GM12878 (cell line): ENCODE results near the gene TIMP2. TPM values are rescaled to one million over a fixed set of nuclear protein-coding genes. Genes with fewer than 3 reads are reported as not detected.

Experiments
- ATAC-seq: fragments of 200-7000 bp; cut with Tn5 transposase; 3 replicates; pipeline ENCODE4 v1.9.1; 2020; ENCODE audit warnings: mild to moderate bottlenecking, moderate library complexity
- BruUV-seq: library from RNA; stranded (reverse); fragments of 400-500 nt; replicated peaks from 2 replicates; lab custom pipeline; 2021; lab: Mats Ljungman, UMichigan
- CTCF ChIA-PET: fragments of 300-600 bp; sonication (Branson Sonifier 250); formaldehyde crosslinking; extraction: SDS; loops from one replicate; lab custom pipeline; 2021; ENCODE audit warnings: inconsistent platforms; lab: Yijun Ruan, JAX
- POLR2A ChIA-PET: fragments of 350-600 bp; formaldehyde crosslinking; extraction: SDS; loops from one replicate; lab custom pipeline; 2021; ENCODE audit warnings: inconsistent platforms; lab: Charles Lee
- RAD21 ChIA-PET: fragments of 300-600 bp; sonication (Branson Sonifier 250); formaldehyde crosslinking; loops from one replicate; lab custom pipeline; 2023; ENCODE audit warnings: antibody characterized with exemption; ENCODE audit not compliant: unreplicated experiment; lab: Charles Lee
- SMC1A ChIA-PET: fragments of 300-600 bp; sonication (Branson Sonifier 250); formaldehyde crosslinking; loops from one replicate; lab custom pipeline; 2023; ENCODE audit not compliant: unreplicated experiment, uncharacterized antibody; lab: Charles Lee
- DNase-seq: peaks from one replicate; pipeline ENCODE4 v3.0.0-alpha.2; 2011; ENCODE audit warnings: low read depth, low spot score
- FAIRE-seq: peaks from 3 replicates; lab custom pipeline; 2011; peaks lifted over from hg19 to GRCh38; lab: Jason Lieb, UNC
- H2AFZ ChIP-seq: 2 replicates; pipeline ENCODE4 v1.6.0; 2011; ENCODE audit warnings: low read depth, low read length, control low read depth; ENCODE audit not compliant: control insufficient read depth
- H3K27ac ChIP-seq: 2 replicates; pipeline ENCODE4 v1.5.1; 2011; ENCODE audit warnings: control low read depth; ENCODE audit not compliant: control insufficient read depth, insufficient read depth
- H3K27me3 ChIP-seq, 2 experiments: replicated peaks in 1 of 2; 2 replicates each; pipeline versions ENCODE4 v1.6.0 to v1.6.1; 2011; ENCODE audit warnings: low read length in 1 of 2; ENCODE audit not compliant: control insufficient read depth in 2 of 2, insufficient read depth in 2 of 2
- H3K36me3 ChIP-seq, 2 experiments: 2 replicates each; pipeline ENCODE4 v1.5.1; 2011; ENCODE audit warnings: low read length in 1 of 2; ENCODE audit not compliant: control insufficient read depth in 2 of 2, insufficient read depth in 2 of 2
- H3K4me1 ChIP-seq: 2 replicates; pipeline ENCODE4 v1.6.1; 2011; ENCODE audit warnings: mild to moderate bottlenecking, low read length, moderate library complexity, mixed read lengths; ENCODE audit not compliant: control insufficient read depth, insufficient read depth
- H3K4me2 ChIP-seq: 2 replicates; pipeline ENCODE4 v1.6.0; 2011; ENCODE audit warnings: control low read depth; ENCODE audit not compliant: control insufficient read depth, insufficient read depth
- H3K4me3 ChIP-seq: fragments of 200-600 bp; sonication (generic); 2 replicates; pipeline ENCODE4 v1.5.1; 2016
- H3K79me2 ChIP-seq: 2 replicates; pipeline ENCODE4 v1.6.0; 2011; ENCODE audit warnings: low read length; ENCODE audit not compliant: control insufficient read depth, insufficient read depth
- H3K9ac ChIP-seq: 2 replicates; pipeline ENCODE4 v1.8.0; 2011; ENCODE audit warnings: low read length, control low read depth, mixed read lengths; ENCODE audit not compliant: control insufficient read depth, insufficient read depth
- H3K9me3 ChIP-seq: replicated peaks from 3 replicates; pipeline ENCODE4 v1.5.1; 2011; ENCODE audit warnings: mild to moderate bottlenecking, low read length; ENCODE audit not compliant: control insufficient read depth, insufficient read depth
- H4K20me1 ChIP-seq: 2 replicates; pipeline ENCODE4 v1.6.0; 2011; ENCODE audit not compliant: control insufficient read depth, insufficient read depth
- POLR2A ChIP-seq: IDR thresholded peaks from 2 replicates; pipeline ENCODE4 v1.6.1; 2011; ENCODE audit warnings: low read depth, mild to moderate bottlenecking, low read length
- WGBS: methylation state at CpG from one replicate; pipeline ENCODE4 v1.1.6; 2016; ENCODE audit warnings: low lambda C conversion rate; ENCODE audit not compliant: insufficient replicate concordance, insufficient coverage; ENCODE audit errors: missing lambda C conversion rate; 5-methylcytosine and 5-hydroxymethylcytosine counted together
- in situ Hi-C: fragments of 300-500 bp; cut with MboI; formaldehyde crosslinking; loops from 9 replicates; pipeline ENCODE4 v1.14.3; 2018; ENCODE audit warnings: mixed read lengths
- intact Hi-C: fragments of 100-400 bp; cut with micrococcal nuclease; formaldehyde crosslinking; loops from one replicate; pipeline ENCODE4 v1.14.2; 2022; ENCODE audit not compliant: unreplicated experiment
- polyA plus RNA-seq, 11 experiments: library from polyadenylated mRNA; depleted of rRNA in 4 of 11; unstranded in 6 of 11; stranded (reverse) in 5 of 11; fragments of >200 nt; fragmentation: Nextera tagmentation in 4 of 11; fragmentation: Illumina TruSeq in 1 of 11; extraction: Ambion mirVana in 4 of 11; extraction: Trizol in 1 of 11; gene quantifications; 1 replicate in 1 of 11; 2 replicates in 10 of 11; pipeline versions ENCODE4 v1.2.1 to v1.2.3, GENCODE V29; 2011 to 2016; ENCODE audit warnings: inconsistent platforms in 2 of 11, missing spikeins in 2 of 11, low read depth in 1 of 11
- total RNA-seq, 4 experiments: library from RNA; depleted of rRNA in 3 of 4; stranded (reverse); fragments of >200 nt in 3 of 4; fragmentation: Illumina TruSeq in 1 of 4; extraction: Trizol in 1 of 4; gene quantifications; 2 replicates each; pipeline versions ENCODE4 v1.2.1 to v1.2.3, GENCODE V29; 2013 to 2021
- TF ChIP-seq, protein P1 (sequence below): IDR thresholded peaks from 2 replicates; pipeline ENCODE4 v1.6.1; 2012; ENCODE audit warnings: mild to moderate bottlenecking, low read depth, low read length

Gene TIMP2
- total and polyA plus RNA-seq, 10 of the 15 experiments (the other 5 are each of a cell fraction or from before 2014, with no cell fraction given): 0.03 to 0.41 (median 0.04) TPM; not detected in 7

DNA sequence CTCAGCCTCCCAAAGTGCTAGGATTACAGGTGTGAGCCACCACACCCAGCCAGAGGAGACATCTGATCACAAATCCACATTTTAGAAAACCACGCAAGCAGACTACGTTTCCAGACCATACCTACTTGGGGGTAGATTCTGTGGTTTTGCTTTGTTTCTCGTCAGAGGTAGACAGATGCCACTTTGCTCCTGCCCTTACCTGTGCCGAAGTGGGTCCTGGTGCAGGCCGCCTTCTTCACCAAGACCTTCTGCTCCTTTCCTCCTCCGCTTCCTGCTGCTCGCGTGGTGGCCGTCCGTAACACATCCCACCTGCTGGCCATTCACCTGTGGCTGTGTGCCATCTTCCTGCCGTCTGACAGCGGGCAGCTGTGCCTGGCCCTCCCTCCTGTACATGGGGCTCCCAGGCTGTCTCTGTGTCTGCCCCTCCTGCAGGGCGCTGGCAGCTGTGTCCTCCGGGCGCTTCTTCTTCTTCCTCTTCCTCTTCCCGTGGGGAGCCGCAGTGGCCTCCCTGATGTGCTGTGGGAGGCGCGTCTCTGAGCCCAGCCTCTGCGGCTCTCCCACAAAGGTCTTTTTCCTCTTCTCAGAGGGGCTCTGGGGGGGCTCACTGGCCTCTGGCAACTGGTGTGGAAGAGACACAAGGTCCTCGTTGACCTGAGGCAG, 121.9 kb downstream of the TIMP2 start:
- ChIA-PET SMC1A (interaction anchor here (1.4 kb wide), 1 partner anchor 97 kb away, joined by 3 read pairs; no protein-coding TSS in a partner anchor), POLR2A (no interaction called here), RAD21 (no interaction called here), CTCF (no interaction called here)
- TF ChIP-seq, protein P1, sequence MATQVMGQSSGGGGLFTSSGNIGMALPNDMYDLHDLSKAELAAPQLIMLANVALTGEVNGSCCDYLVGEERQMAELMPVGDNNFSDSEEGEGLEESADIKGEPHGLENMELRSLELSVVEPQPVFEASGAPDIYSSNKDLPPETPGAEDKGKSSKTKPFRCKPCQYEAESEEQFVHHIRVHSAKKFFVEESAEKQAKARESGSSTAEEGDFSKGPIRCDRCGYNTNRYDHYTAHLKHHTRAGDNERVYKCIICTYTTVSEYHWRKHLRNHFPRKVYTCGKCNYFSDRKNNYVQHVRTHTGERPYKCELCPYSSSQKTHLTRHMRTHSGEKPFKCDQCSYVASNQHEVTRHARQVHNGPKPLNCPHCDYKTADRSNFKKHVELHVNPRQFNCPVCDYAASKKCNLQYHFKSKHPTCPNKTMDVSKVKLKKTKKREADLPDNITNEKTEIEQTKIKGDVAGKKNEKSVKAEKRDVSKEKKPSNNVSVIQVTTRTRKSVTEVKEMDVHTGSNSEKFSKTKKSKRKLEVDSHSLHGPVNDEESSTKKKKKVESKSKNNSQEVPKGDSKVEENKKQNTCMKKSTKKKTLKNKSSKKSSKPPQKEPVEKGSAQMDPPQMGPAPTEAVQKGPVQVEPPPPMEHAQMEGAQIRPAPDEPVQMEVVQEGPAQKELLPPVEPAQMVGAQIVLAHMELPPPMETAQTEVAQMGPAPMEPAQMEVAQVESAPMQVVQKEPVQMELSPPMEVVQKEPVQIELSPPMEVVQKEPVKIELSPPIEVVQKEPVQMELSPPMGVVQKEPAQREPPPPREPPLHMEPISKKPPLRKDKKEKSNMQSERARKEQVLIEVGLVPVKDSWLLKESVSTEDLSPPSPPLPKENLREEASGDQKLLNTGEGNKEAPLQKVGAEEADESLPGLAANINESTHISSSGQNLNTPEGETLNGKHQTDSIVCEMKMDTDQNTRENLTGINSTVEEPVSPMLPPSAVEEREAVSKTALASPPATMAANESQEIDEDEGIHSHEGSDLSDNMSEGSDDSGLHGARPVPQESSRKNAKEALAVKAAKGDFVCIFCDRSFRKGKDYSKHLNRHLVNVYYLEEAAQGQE: no peak
- peak; percentile 44; the same call in 1 of the 2 replicates for TF ChIP-seq POLR2A
- intact Hi-C loops (no loop called here), in situ Hi-C loops (no loop called here)
- H3K79me2 ChIP-seq: no peaks in the 10 kb centered on the region
- BruUV-seq: no TSS peak
- DNase-seq: no peak
- ATAC-seq: no peak
- no peak overlapping the region for H3K9ac ChIP-seq
- no peak overlapping the region for H3K27ac ChIP-seq
- H3K4me2 ChIP-seq: no peak overlapping the region
- H2AFZ ChIP-seq: no peak overlapping the region
- no peaks in the 10 kb centered on the region for H3K9me3 ChIP-seq
- no peak overlapping the region for H3K4me3 ChIP-seq
- H4K20me1 ChIP-seq: no peaks in the 10 kb centered on the region
- peaks cover 32 to 46% of the 10 kb centered on the region in 2 experiments for H3K36me3 ChIP-seq
- WGBS: 82% methylated on average over 17 of the region's 21 CpGs
- H3K4me1 ChIP-seq: no peaks in the 10 kb centered on the region
- no peaks in the 10 kb centered on the region for H3K27me3 ChIP-seq
- no peak for FAIRE-seq

Other genes with a start within 250 kb of the TIMP2 start
- 92.6 and 97.8 TPM in 2 replicates for gene CYTH1, start 143.1 kb downstream of the TIMP2 start, total RNA-seq (2014; rRNA removed)
- gene CYTH1, start 143.1 kb downstream of the TIMP2 start, total RNA-seq (2014; rRNA removed; fragmentation: Illumina TruSeq; extraction: Trizol): 130 and 134 TPM in 2 replicates
- 165 and 167 TPM in 2 replicates for gene CYTH1, start 143.1 kb downstream of the TIMP2 start, total RNA-seq (2021)
- gene CYTH1, start 143.1 kb downstream of the TIMP2 start, polyA plus RNA-seq (2011; rRNA removed): 141 and 188 TPM in 2 replicates
- 160 and 179 TPM in 2 replicates for gene CYTH1, start 143.1 kb downstream of the TIMP2 start, polyA plus RNA-seq (2014; fragmentation: Illumina TruSeq; extraction: Trizol)
- gene CYTH1, start 143.1 kb downstream of the TIMP2 start, polyA plus RNA-seq (2014; fragmentation: Nextera tagmentation; extraction: Ambion mirVana): 10 to 100 TPM in 1 of 2 experiments, 1 to 10 TPM in 1; 6.6 to 11.8 TPM
- 162 and 172 TPM in 2 replicates for gene CYTH1, start 143.1 kb downstream of the TIMP2 start, polyA plus RNA-seq (2014; rRNA removed)
- 100 to 1,000 TPM; 138 to 153 TPM for gene CYTH1, start 143.1 kb downstream of the TIMP2 start, polyA plus RNA-seq (2016; fragmentation: Nextera tagmentation; extraction: Ambion mirVana)
- 13.6 and 19.7 TPM in 2 replicates for gene USP36, start 84.6 kb downstream of the TIMP2 start, total RNA-seq (2014; rRNA removed)
- gene USP36, start 84.6 kb downstream of the TIMP2 start, total RNA-seq (2014; rRNA removed; fragmentation: Illumina TruSeq; extraction: Trizol): 15.6 and 18.5 TPM in 2 replicates
- gene USP36, start 84.6 kb downstream of the TIMP2 start, total RNA-seq (2021): 65.7 and 72.6 TPM in 2 replicates
- 19.2 and 35.0 TPM in 2 replicates for gene USP36, start 84.6 kb downstream of the TIMP2 start, polyA plus RNA-seq (2011; rRNA removed)
- gene USP36, start 84.6 kb downstream of the TIMP2 start, polyA plus RNA-seq (2014; fragmentation: Illumina TruSeq; extraction: Trizol): 36.0 and 43.0 TPM in 2 replicates
- 10 to 100 TPM in 1 of 2 experiments, 1 to 10 TPM in 1; 7.2 to 12.4 TPM for gene USP36, start 84.6 kb downstream of the TIMP2 start, polyA plus RNA-seq (2014; fragmentation: Nextera tagmentation; extraction: Ambion mirVana)
- gene USP36, start 84.6 kb downstream of the TIMP2 start, polyA plus RNA-seq (2014; rRNA removed): 33.1 and 41.6 TPM in 2 replicates
- gene USP36, start 84.6 kb downstream of the TIMP2 start, polyA plus RNA-seq (2016; fragmentation: Nextera tagmentation; extraction: Ambion mirVana): 10 to 100 TPM; 34.1 to 34.8 TPM
- not detected in 2 replicates for gene CEP295NL, start 22.2 kb downstream of the TIMP2 start, total RNA-seq (2014; rRNA removed)
- gene CEP295NL, start 22.2 kb downstream of the TIMP2 start, total RNA-seq (2014; rRNA removed; fragmentation: Illumina TruSeq; extraction: Trizol): not detected in 2 replicates
- gene CEP295NL, start 22.2 kb downstream of the TIMP2 start, total RNA-seq (2021): not detected in 2 replicates
- not detected in 2 replicates for gene CEP295NL, start 22.2 kb downstream of the TIMP2 start, polyA plus RNA-seq (2011; rRNA removed)
- not detected in 2 replicates for gene CEP295NL, start 22.2 kb downstream of the TIMP2 start, polyA plus RNA-seq (2014; fragmentation: Illumina TruSeq; extraction: Trizol)
- gene CEP295NL, start 22.2 kb downstream of the TIMP2 start, polyA plus RNA-seq (2014; fragmentation: Nextera tagmentation; extraction: Ambion mirVana): not detected
- gene CEP295NL, start 22.2 kb downstream of the TIMP2 start, polyA plus RNA-seq (2014; rRNA removed): not detected in 2 replicates
- gene CEP295NL, start 22.2 kb downstream of the TIMP2 start, polyA plus RNA-seq (2016; fragmentation: Nextera tagmentation; extraction: Ambion mirVana): not detected
- 1.9 and 2.2 TPM in 2 replicates for gene LGALS3BP, start 54.5 kb upstream of the TIMP2 start, total RNA-seq (2014; rRNA removed)
- gene LGALS3BP, start 54.5 kb upstream of the TIMP2 start, total RNA-seq (2014; rRNA removed; fragmentation: Illumina TruSeq; extraction: Trizol): 1.0 TPM in 2 replicates
- gene LGALS3BP, start 54.5 kb upstream of the TIMP2 start, total RNA-seq (2021): 5.2 and 5.8 TPM in 2 replicates
- 0.82 and 2.0 TPM in 2 replicates for gene LGALS3BP, start 54.5 kb upstream of the TIMP2 start, polyA plus RNA-seq (2011; rRNA removed)
- gene LGALS3BP, start 54.5 kb upstream of the TIMP2 start, polyA plus RNA-seq (2014; fragmentation: Illumina TruSeq; extraction: Trizol): 1.4 and 1.7 TPM in 2 replicates
- gene LGALS3BP, start 54.5 kb upstream of the TIMP2 start, polyA plus RNA-seq (2014; fragmentation: Nextera tagmentation; extraction: Ambion mirVana): under 1 TPM; 0.52 to 0.62 TPM
- gene LGALS3BP, start 54.5 kb upstream of the TIMP2 start, polyA plus RNA-seq (2014; rRNA removed): 1.8 and 2.7 TPM in 2 replicates
- 1 to 10 TPM; 2.0 to 3.5 TPM for gene LGALS3BP, start 54.5 kb upstream of the TIMP2 start, polyA plus RNA-seq (2016; fragmentation: Nextera tagmentation; extraction: Ambion mirVana)
- gene CANT1, start 84.4 kb upstream of the TIMP2 start, total RNA-seq (2014; rRNA removed): 18.6 and 20.0 TPM in 2 replicates
- 10.7 and 12.2 TPM in 2 replicates for gene CANT1, start 84.4 kb upstream of the TIMP2 start, total RNA-seq (2014; rRNA removed; fragmentation: Illumina TruSeq; extraction: Trizol)
- 48.5 and 59.2 TPM in 2 replicates for gene CANT1, start 84.4 kb upstream of the TIMP2 start, total RNA-seq (2021)
- 20.5 and 28.8 TPM in 2 replicates for gene CANT1, start 84.4 kb upstream of the TIMP2 start, polyA plus RNA-seq (2011; rRNA removed)
- gene CANT1, start 84.4 kb upstream of the TIMP2 start, polyA plus RNA-seq (2014; fragmentation: Illumina TruSeq; extraction: Trizol): 13.6 and 18.4 TPM in 2 replicates
- 1 to 10 TPM; 2.2 to 7.9 TPM for gene CANT1, start 84.4 kb upstream of the TIMP2 start, polyA plus RNA-seq (2014; fragmentation: Nextera tagmentation; extraction: Ambion mirVana)
- 21.8 and 23.4 TPM in 2 replicates for gene CANT1, start 84.4 kb upstream of the TIMP2 start, polyA plus RNA-seq (2014; rRNA removed)
- gene CANT1, start 84.4 kb upstream of the TIMP2 start, polyA plus RNA-seq (2016; fragmentation: Nextera tagmentation; extraction: Ambion mirVana): 10 to 100 TPM; 28.3 to 34.0 TPM
- gene C1QTNF1, start 98.8 kb upstream of the TIMP2 start, total RNA-seq (2014; rRNA removed): 0.28 and 0.33 TPM in 2 replicates
- gene C1QTNF1, start 98.8 kb upstream of the TIMP2 start, total RNA-seq (2014; rRNA removed; fragmentation: Illumina TruSeq; extraction: Trizol): 0.05 and 0.09 TPM in 2 replicates
- 0.21 and 0.56 TPM in 2 replicates for gene C1QTNF1, start 98.8 kb upstream of the TIMP2 start, total RNA-seq (2021)
- gene C1QTNF1, start 98.8 kb upstream of the TIMP2 start, polyA plus RNA-seq (2011; rRNA removed): not detected in 2 replicates
- 0.10 TPM in 1 of 2 replicates, not detected in the other for gene C1QTNF1, start 98.8 kb upstream of the TIMP2 start, polyA plus RNA-seq (2014; fragmentation: Illumina TruSeq; extraction: Trizol)
- not detected for gene C1QTNF1, start 98.8 kb upstream of the TIMP2 start, polyA plus RNA-seq (2014; fragmentation: Nextera tagmentation; extraction: Ambion mirVana)
- gene C1QTNF1, start 98.8 kb upstream of the TIMP2 start, polyA plus RNA-seq (2014; rRNA removed): 0.46 and 1.1 TPM in 2 replicates
- under 1 TPM in 1 of 2 experiments, not detected in 1; 0.05 TPM for gene C1QTNF1, start 98.8 kb upstream of the TIMP2 start, polyA plus RNA-seq (2016; fragmentation: Nextera tagmentation; extraction: Ambion mirVana)
- gene ENGASE, start 149.4 kb upstream of the TIMP2 start, total RNA-seq (2014; rRNA removed): 7.0 and 10.0 TPM in 2 replicates
- 7.2 and 8.4 TPM in 2 replicates for gene ENGASE, start 149.4 kb upstream of the TIMP2 start, total RNA-seq (2014; rRNA removed; fragmentation: Illumina TruSeq; extraction: Trizol)
- 23.1 and 28.9 TPM in 2 replicates for gene ENGASE, start 149.4 kb upstream of the TIMP2 start, total RNA-seq (2021)
- 13.1 and 16.5 TPM in 2 replicates for gene ENGASE, start 149.4 kb upstream of the TIMP2 start, polyA plus RNA-seq (2011; rRNA removed)
- 1.9 and 5.1 TPM in 2 replicates for gene ENGASE, start 149.4 kb upstream of the TIMP2 start, polyA plus RNA-seq (2014; fragmentation: Illumina TruSeq; extraction: Trizol)
- under 1 TPM; 0.18 to 0.35 TPM for gene ENGASE, start 149.4 kb upstream of the TIMP2 start, polyA plus RNA-seq (2014; fragmentation: Nextera tagmentation; extraction: Ambion mirVana)
- gene ENGASE, start 149.4 kb upstream of the TIMP2 start, polyA plus RNA-seq (2014; rRNA removed): 20.6 and 22.1 TPM in 2 replicates
- 10 to 100 TPM; 11.1 to 11.6 TPM for gene ENGASE, start 149.4 kb upstream of the TIMP2 start, polyA plus RNA-seq (2016; fragmentation: Nextera tagmentation; extraction: Ambion mirVana)